Body of pancreas (tissue), 4 donors: ENCODE results near the gene DISP3. TPM values are rescaled to one million over a fixed set of nuclear protein-coding genes. Genes with fewer than 3 reads are reported as not detected.

Source experiments
- ATAC-seq: fragments of 150-250 bp; one replicate; pipeline ENCODE4 v1.9.1; 2016
- DNase-seq, 4 donors: peaks; one replicate each; pipeline ENCODE4 v3.0.0-alpha.2; 2019
- H3K27ac ChIP-seq, 4 donors: fragments of 200-600 bp; sonication (generic); 1 replicate in 3 of 4; 2 replicates in 1 of 4; pipeline versions ENCODE4 v1.5.1 to v1.6.1; 2016 to 2019; ENCODE audit warnings: mild to moderate bottlenecking in 1 of 4, mixed read lengths in 1 of 4, moderate library complexity in 1 of 4
- H3K27me3 ChIP-seq, 2 donors: fragments of 200-600 bp; sonication (generic); one replicate each; pipeline ENCODE4 v1.6.0; 2016; ENCODE audit warnings: mild to moderate bottlenecking in 1 of 2
- H3K36me3 ChIP-seq, 2 donors: fragments of 200-600 bp; sonication (generic); replicated peaks in 1 of 2; 2 replicates each; pipeline ENCODE4 v1.5.1; 2016; ENCODE audit warnings: low read depth in 2 of 2; ENCODE audit not compliant: insufficient read depth in 1 of 2
- H3K4me1 ChIP-seq: fragments of 200-600 bp; sonication (generic); one replicate; pipeline ENCODE4 v1.6.0; 2016
- H3K4me3 ChIP-seq, 2 donors: fragments of 200-600 bp; sonication (generic); 1 replicate in 1 of 2; 2 replicates in 1 of 2; pipeline ENCODE4 v1.5.1; 2016 to 2019
- H3K9me3 ChIP-seq, 3 donors: fragments of 200-600 bp; sonication (generic); 1 replicate in 2 of 3; 2 replicates in 1 of 3; pipeline ENCODE4 v1.5.1; 2016
- POLR2A ChIP-seq, 3 donors: fragments of 450-650 bp; IDR thresholded peaks; one replicate each; pipeline ENCODE4 v1.6.1; 2016; ENCODE audit warnings: antibody characterized with exemption in 3 of 3, mild to moderate bottlenecking in 2 of 3
- WGBS, 2 donors: methylation state at CpG; one replicate each; pipeline ENCODE4 v1.1.5; 2017; 5-methylcytosine and 5-hydroxymethylcytosine counted together
- intact Hi-C: fragments of 100-400 bp; cut with DNase I; formaldehyde crosslinking; loops from one replicate; pipeline ENCODE4 v1.15.1; 2023
- total RNA-seq, 2 donors: library from RNA; depleted of rRNA; stranded (reverse); fragments of >200 nt; gene quantifications; one replicate each; pipeline ENCODE4 v1.1.0, GENCODE V29; 2016
- TF ChIP-seq, protein P1 (sequence below), 7 experiments: fragments of 450-650 bp in 4 of 7; fragments of 200-600 bp in 3 of 7; sonication (generic) in 3 of 7; IDR thresholded peaks; one replicate each; pipeline ENCODE4 v1.5.1; 2016 to 2019; ENCODE audit warnings: antibody characterized with exemption in 7 of 7

The DISP3 gene, protein sequence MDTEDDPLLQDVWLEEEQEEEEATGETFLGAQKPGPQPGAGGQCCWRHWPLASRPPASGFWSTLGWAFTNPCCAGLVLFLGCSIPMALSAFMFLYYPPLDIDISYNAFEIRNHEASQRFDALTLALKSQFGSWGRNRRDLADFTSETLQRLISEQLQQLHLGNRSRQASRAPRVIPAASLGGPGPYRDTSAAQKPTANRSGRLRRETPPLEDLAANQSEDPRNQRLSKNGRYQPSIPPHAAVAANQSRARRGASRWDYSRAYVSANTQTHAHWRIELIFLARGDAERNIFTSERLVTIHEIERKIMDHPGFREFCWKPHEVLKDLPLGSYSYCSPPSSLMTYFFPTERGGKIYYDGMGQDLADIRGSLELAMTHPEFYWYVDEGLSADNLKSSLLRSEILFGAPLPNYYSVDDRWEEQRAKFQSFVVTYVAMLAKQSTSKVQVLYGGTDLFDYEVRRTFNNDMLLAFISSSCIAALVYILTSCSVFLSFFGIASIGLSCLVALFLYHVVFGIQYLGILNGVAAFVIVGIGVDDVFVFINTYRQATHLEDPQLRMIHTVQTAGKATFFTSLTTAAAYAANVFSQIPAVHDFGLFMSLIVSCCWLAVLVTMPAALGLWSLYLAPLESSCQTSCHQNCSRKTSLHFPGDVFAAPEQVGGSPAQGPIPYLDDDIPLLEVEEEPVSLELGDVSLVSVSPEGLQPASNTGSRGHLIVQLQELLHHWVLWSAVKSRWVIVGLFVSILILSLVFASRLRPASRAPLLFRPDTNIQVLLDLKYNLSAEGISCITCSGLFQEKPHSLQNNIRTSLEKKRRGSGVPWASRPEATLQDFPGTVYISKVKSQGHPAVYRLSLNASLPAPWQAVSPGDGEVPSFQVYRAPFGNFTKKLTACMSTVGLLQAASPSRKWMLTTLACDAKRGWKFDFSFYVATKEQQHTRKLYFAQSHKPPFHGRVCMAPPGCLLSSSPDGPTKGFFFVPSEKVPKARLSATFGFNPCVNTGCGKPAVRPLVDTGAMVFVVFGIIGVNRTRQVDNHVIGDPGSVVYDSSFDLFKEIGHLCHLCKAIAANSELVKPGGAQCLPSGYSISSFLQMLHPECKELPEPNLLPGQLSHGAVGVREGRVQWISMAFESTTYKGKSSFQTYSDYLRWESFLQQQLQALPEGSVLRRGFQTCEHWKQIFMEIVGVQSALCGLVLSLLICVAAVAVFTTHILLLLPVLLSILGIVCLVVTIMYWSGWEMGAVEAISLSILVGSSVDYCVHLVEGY (N-terminal part only)
- under 1 TPM in 1 of 2 donors, not detected in 1; 0.33 TPM for total RNA-seq

DNA sequence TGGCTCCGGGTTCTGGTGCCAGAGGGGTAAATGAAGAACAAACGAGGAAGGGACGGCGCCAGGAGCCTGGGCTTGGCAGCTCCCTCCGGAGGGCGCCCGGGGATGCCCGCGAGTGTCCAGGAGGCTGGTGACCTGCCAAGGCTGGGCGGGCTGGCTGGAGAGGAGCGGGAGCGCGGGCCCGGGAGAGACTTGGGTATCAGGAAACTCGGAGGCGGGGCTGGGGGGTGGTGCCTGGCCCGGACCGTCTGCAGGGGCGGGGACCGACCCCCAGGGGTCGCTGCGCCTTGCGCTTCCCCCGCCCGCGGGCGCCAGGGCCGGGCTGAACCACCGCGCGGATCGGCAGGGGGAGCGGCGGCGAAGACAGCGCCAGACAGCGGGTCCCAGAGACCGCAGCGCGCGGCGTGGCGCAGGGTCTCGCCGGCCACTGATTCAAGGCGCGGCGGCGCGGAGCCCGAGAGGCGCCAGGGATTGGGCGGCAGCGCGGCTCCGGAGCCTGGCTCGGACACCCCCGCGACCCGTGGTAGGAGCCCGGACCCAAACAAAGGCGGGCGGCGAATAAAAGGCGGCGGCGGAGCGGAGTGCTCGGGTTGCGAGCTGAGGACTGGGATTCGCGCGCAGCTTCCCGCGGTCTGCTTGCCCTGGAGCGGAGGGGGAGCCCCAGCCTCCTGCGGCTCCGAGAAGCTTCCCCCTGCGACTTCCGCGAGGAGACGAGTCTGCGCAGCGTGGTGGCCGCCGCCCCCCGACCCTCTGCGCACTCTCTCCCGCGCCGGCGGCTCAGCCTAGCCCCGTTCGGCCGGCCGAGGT lies at the start of gene DISP3:
Gene DISP3, plus strand, starts transcription at position 585 of the 804 bp plus-strand sequence. CDS start 21,838 bp downstream, outside the sequence.
- Histone ChIP-seq H3K27me3 (peaks cover 0 to 24% of the 10 kb centered on the region in 2 donors), H3K4me1 (peaks cover 22% of the 10 kb centered on the region), H3K4me3 (peak within 1 kb of the TSS in 1 of 2 donors; percentile 36), H3K9me3 (no peaks in the 10 kb centered on the region), H3K36me3 (no peaks in the 10 kb centered on the region), H3K27ac (no peak within 1 kb of the TSS)
- WGBS, 2 donors, result 0 to 6% methylated on average over 3 to 94 of the region's 96 CpGs
- intact Hi-C loops, result no loop called here
- peak in 2 of 3 donors; percentile 47 to 54 for TF ChIP-seq POLR2A (IDR thresholded peaks at IDR 0.05)
- TF ChIP-seq, protein P1, sequence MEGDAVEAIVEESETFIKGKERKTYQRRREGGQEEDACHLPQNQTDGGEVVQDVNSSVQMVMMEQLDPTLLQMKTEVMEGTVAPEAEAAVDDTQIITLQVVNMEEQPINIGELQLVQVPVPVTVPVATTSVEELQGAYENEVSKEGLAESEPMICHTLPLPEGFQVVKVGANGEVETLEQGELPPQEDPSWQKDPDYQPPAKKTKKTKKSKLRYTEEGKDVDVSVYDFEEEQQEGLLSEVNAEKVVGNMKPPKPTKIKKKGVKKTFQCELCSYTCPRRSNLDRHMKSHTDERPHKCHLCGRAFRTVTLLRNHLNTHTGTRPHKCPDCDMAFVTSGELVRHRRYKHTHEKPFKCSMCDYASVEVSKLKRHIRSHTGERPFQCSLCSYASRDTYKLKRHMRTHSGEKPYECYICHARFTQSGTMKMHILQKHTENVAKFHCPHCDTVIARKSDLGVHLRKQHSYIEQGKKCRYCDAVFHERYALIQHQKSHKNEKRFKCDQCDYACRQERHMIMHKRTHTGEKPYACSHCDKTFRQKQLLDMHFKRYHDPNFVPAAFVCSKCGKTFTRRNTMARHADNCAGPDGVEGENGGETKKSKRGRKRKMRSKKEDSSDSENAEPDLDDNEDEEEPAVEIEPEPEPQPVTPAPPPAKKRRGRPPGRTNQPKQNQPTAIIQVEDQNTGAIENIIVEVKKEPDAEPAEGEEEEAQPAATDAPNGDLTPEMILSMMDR (IDR thresholded peaks at IDR 0.05), result peak in 6 of 7 experiments; percentile 16 to 70 (median 51)
- ATAC-seq, result peak; percentile 78
- peak; percentile 54 to 74 (median 60) for DNase-seq

DNA sequence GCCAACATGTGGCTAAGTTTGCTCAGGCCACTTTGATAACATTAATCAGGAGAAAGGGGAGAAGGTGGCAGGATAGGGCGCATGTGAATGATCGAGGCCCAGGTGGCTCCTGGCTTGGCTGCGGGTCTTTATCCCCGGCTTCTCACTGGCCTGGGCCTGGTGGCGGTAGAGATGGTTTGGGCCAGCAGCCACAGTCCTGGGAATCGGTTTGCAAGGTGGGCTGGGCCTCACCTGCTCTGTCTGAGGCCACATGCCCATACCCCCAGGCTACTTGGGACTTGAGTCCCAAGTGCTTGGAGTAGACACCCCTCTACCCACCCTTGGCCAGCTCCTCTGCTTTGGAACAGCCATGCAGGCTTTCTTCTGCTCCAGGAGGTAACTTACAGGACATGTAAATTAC lies 49.7 kb upstream of the DISP3 start:
- 57 to 70% methylated on average over 5 to 6 of the region's 6 CpGs for WGBS, 2 donors
- H3K9me3 ChIP-seq, result no peaks in the 10 kb centered on the region
- no peak for TF ChIP-seq POLR2A (IDR thresholded peaks at IDR 0.05)
- TF ChIP-seq, protein P1 (IDR thresholded peaks at IDR 0.05), result no peak

DNA sequence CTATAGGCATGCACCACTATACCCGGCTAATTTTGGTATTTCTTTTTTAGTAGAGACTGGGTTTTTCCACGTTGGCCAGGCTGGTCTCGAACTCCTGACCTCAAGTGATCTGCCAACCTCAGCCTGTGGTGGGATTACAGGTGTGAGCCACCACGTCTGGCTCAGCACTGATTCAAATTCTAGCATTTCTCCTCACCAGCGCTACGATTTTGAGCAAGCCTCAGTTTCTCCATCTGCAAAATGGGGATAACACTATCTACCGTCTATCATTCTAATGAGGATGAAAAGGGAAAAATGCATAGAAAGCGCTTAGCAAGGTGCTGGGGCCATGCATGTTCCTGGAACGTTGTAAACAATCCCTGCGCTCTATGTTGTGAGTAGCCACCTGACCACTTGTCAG lies 49.0 kb upstream of the DISP3 start:
- ATAC-seq (no peak), DNase-seq (no peak)
- no peaks in the 10 kb centered on the region for H3K9me3 ChIP-seq
- intact Hi-C loops, result no loop called here
- no peak overlapping the region for H3K27ac ChIP-seq
- TF ChIP-seq, protein P1 (IDR thresholded peaks at IDR 0.05), result no peak
- TF ChIP-seq POLR2A (IDR thresholded peaks at IDR 0.05), result no peak
- H3K4me3 ChIP-seq, result no peak overlapping the region
- H3K36me3 ChIP-seq, result no peaks in the 10 kb centered on the region
- WGBS, 2 donors, result 69 to 72% methylated on average over 10 of the region's 10 CpGs
- no peaks in the 10 kb centered on the region for H3K27me3 ChIP-seq
- no peaks in the 10 kb centered on the region for H3K4me1 ChIP-seq

More for the DNA sequence above, 49.7 kb upstream of the DISP3 start:
- Histone ChIP-seq H3K4me3 (no peak overlapping the region), H3K27ac (no peak overlapping the region), H3K36me3 (no peaks in the 10 kb centered on the region), H3K27me3 (no peaks in the 10 kb centered on the region), H3K4me1 (no peaks in the 10 kb centered on the region)
- DNase-seq (no peak), ATAC-seq (no peak)
- intact Hi-C loops, result no loop called here

DNA sequence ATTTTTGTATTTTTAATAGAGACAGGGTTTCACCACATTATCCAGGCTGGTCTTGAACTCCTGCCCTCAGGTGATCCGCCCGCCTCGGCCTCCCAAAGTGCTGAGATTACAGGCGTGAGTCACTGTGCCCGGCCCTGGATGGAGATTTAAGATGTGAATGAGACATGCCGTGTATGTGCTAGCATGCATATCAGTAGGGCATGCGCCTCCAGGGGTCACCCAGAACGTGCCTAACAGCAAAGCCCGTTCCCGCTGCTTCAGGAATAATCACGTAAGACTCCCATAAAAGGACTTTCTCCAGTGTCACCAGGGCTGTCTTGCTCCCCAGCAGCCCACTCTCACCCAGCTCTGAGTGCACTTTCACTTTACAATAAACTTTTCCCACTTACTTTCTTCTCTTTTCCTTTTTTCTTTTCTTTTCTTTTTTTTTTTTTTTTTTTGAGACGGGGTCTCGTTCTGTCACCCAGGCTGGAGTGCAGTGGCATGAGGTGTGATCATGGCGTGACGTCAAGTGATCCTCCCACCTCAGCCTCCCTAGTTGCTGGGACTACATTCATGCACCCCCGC lies 46.9 kb upstream of the DISP3 start:
- TF ChIP-seq, protein P1 (IDR thresholded peaks at IDR 0.05), result no peak
- TF ChIP-seq POLR2A (IDR thresholded peaks at IDR 0.05), result no peak
- no peak for ATAC-seq
- H3K36me3 ChIP-seq, result no peaks in the 10 kb centered on the region

More for the DNA sequence above, 46.9 kb upstream of the DISP3 start:
- WGBS, 2 donors, result 67 to 71% methylated on average over 15 to 16 of the region's 16 CpGs
- no peaks in the 10 kb centered on the region for H3K4me1 ChIP-seq
- H3K27ac ChIP-seq, result no peak overlapping the region
- no peaks in the 10 kb centered on the region for H3K9me3 ChIP-seq
- H3K4me3 ChIP-seq, result no peak overlapping the region
- H3K27me3 ChIP-seq, result no peaks in the 10 kb centered on the region
- no peak for DNase-seq
- intact Hi-C loops, result no loop called here
